H9 (cell line): Measurements from ENCODE around the gene HECTD1. TPM values are rescaled to one million over a fixed set of nuclear protein-coding genes. Genes with fewer than 3 reads are reported as not detected.

ENCODE experiments used
- DNase-seq: peaks from one replicate; pipeline ENCODE4 v3.0.0-alpha.2; 2017
- H2AFZ ChIP-seq: one replicate; pipeline ENCODE4 v1.6.1; 2013; ENCODE audit warnings: mild to moderate bottlenecking, low read length, control low read depth, moderate library complexity
- H2AK5ac ChIP-seq: 2 replicates; pipeline ENCODE4 v1.6.1; 2013; ENCODE audit warnings: low read length, control low read depth, mixed read lengths; ENCODE audit not compliant: insufficient read length
- H2BK120ac ChIP-seq: one replicate; pipeline ENCODE4 v1.6.1; 2013; ENCODE audit warnings: low read depth, mild to moderate bottlenecking, low read length, control low read depth, inconsistent platforms; ENCODE audit not compliant: poor library complexity, severe bottlenecking
- H2BK12ac ChIP-seq: 2 replicates; pipeline ENCODE4 v1.6.1; 2013; ENCODE audit warnings: low read length, control low read depth, mixed read lengths, low read depth; ENCODE audit not compliant: insufficient read length
- H2BK15ac ChIP-seq: 2 replicates; pipeline ENCODE4 v1.6.1; 2013; ENCODE audit warnings: low read depth, low read length, control low read depth
- H2BK20ac ChIP-seq: one replicate; pipeline ENCODE4 v1.6.1; 2013; ENCODE audit warnings: low read depth, mild to moderate bottlenecking, low read length, control low read depth, inconsistent platforms; ENCODE audit not compliant: poor library complexity, severe bottlenecking
- H2BK5ac ChIP-seq: 2 replicates; pipeline ENCODE4 v1.6.1; 2013; ENCODE audit warnings: low read length, control low read depth, mixed read lengths; ENCODE audit not compliant: insufficient read length
- H3K14ac ChIP-seq: 2 replicates; pipeline ENCODE4 v1.6.1; 2013; ENCODE audit warnings: low read length, control low read depth; ENCODE audit not compliant: insufficient read depth
- H3K18ac ChIP-seq: 2 replicates; pipeline ENCODE4 v1.6.1; 2013; ENCODE audit warnings: low read depth, mild to moderate bottlenecking, mixed read lengths, low read length, control low read depth; ENCODE audit not compliant: insufficient read length
- H3K23ac ChIP-seq: 2 replicates; pipeline ENCODE4 v1.6.1; 2013; ENCODE audit warnings: low read length, control low read depth, mixed read lengths, low read depth; ENCODE audit not compliant: insufficient read length
- H3K23me2 ChIP-seq: 2 replicates; pipeline ENCODE4 v1.6.1; 2013; ENCODE audit warnings: low read depth, mild to moderate bottlenecking, mixed read lengths, low read length, control low read depth; ENCODE audit not compliant: insufficient read length, poor library complexity, severe bottlenecking
- H3K27ac ChIP-seq: 2 replicates; pipeline ENCODE4 v1.5.1; 2013; ENCODE audit warnings: low read length, control low read depth, mixed read lengths, low read depth; ENCODE audit not compliant: insufficient read length
- H3K27me3 ChIP-seq: 2 replicates; pipeline ENCODE4 v1.6.1; 2013; ENCODE audit warnings: low read length, control low read depth, inconsistent platforms; ENCODE audit not compliant: insufficient read depth
- H3K4ac ChIP-seq: 2 replicates; pipeline ENCODE4 v1.6.1; 2013; ENCODE audit warnings: low read depth, mild to moderate bottlenecking, control low read depth, inconsistent platforms, low read length, moderate library complexity
- H3K4me1 ChIP-seq: 2 replicates; pipeline ENCODE4 v1.6.1; 2013; ENCODE audit warnings: low read length, control low read depth, inconsistent platforms; ENCODE audit not compliant: insufficient read depth
- H3K4me2 ChIP-seq: 2 replicates; pipeline ENCODE4 v1.6.1; 2013; ENCODE audit warnings: low read length, control low read depth, mixed read lengths; ENCODE audit not compliant: insufficient read length, insufficient read depth
- H3K56ac ChIP-seq: 2 replicates; pipeline ENCODE4 v1.6.1; 2013; ENCODE audit warnings: low read depth, mild to moderate bottlenecking, mixed read lengths, low read length, control low read depth; ENCODE audit not compliant: insufficient read length
- H3K79me1 ChIP-seq: 2 replicates; pipeline ENCODE4 v1.6.1; 2013; ENCODE audit warnings: low read depth, mild to moderate bottlenecking, moderate library complexity, low read length, control low read depth, inconsistent platforms; ENCODE audit not compliant: insufficient read depth, poor library complexity, severe bottlenecking
- H3K79me2 ChIP-seq: 2 replicates; pipeline ENCODE4 v1.6.1; 2013; ENCODE audit warnings: low read length, control low read depth, inconsistent platforms; ENCODE audit not compliant: insufficient read depth
- H3K9ac ChIP-seq: 2 replicates; pipeline ENCODE4 v1.6.1; 2013; ENCODE audit warnings: low read length, control low read depth, mixed read lengths; ENCODE audit not compliant: insufficient read length; ENCODE audit errors: extremely low read depth
- H3K9me3 ChIP-seq: one replicate; pipeline ENCODE4 v1.6.1; 2013; ENCODE audit warnings: low read depth, low read length, inconsistent platforms; ENCODE audit not compliant: control insufficient read depth
- H3T11ph ChIP-seq: one replicate; pipeline ENCODE4 v1.6.1; 2013; ENCODE audit warnings: mild to moderate bottlenecking, low read length, control low read depth, inconsistent platforms
- H4K20me1 ChIP-seq: one replicate; pipeline ENCODE4 v1.6.1; 2013; ENCODE audit not compliant: control insufficient read depth, insufficient read length, insufficient read depth
- H4K5ac ChIP-seq: 2 replicates; pipeline ENCODE4 v1.6.1; 2013; ENCODE audit warnings: low read depth, mild to moderate bottlenecking, mixed read lengths, low read length, control low read depth; ENCODE audit not compliant: insufficient read length
- H4K8ac ChIP-seq: replicated peaks from 2 replicates; pipeline ENCODE4 v1.6.1; 2013; ENCODE audit warnings: low read length, control low read depth, mixed read lengths, low read depth; ENCODE audit not compliant: insufficient read length
- H4K91ac ChIP-seq: 2 replicates; pipeline ENCODE4 v1.6.1; 2013; ENCODE audit warnings: low read depth, mild to moderate bottlenecking, moderate library complexity, mixed read lengths, low read length, control low read depth; ENCODE audit not compliant: insufficient read length
- H3K27ac Mint-ChIP-seq, 3 experiments: 2 replicates in 2 of 3; 3 replicates in 1 of 3; pipeline ENCODE4 v1.8.0; 2020 to 2021; ENCODE audit warnings: mixed read lengths in 3 of 3, mild to moderate bottlenecking in 1 of 3, moderate library complexity in 1 of 3
- H3K27me3 Mint-ChIP-seq: 2 replicates; pipeline ENCODE4 v1.8.0; 2021; ENCODE audit warnings: low read depth, mild to moderate bottlenecking, moderate library complexity, mixed read lengths
- H3K36me3 Mint-ChIP-seq, 3 experiments: 2 replicates in 2 of 3; 3 replicates in 1 of 3; pipeline ENCODE4 v1.8.0; 2020 to 2021; ENCODE audit warnings: low read depth in 3 of 3, mixed read lengths in 3 of 3; ENCODE audit not compliant: insufficient read depth in 1 of 3
- H3K4me1 Mint-ChIP-seq, 2 experiments: 2 replicates each; pipeline ENCODE4 v1.8.0; 2020; ENCODE audit warnings: mixed read lengths in 2 of 2
- H3K4me3 Mint-ChIP-seq, 2 experiments: 2 replicates in 1 of 2; 3 replicates in 1 of 2; pipeline ENCODE4 v1.8.0; 2020 to 2021; ENCODE audit warnings: mild to moderate bottlenecking in 2 of 2, mixed read lengths in 2 of 2, moderate library complexity in 1 of 2
- H3K9me3 Mint-ChIP-seq, 2 experiments: 2 replicates in 1 of 2; 3 replicates in 1 of 2; pipeline ENCODE4 v1.8.0; 2020; ENCODE audit warnings: mild to moderate bottlenecking in 2 of 2, mixed read lengths in 2 of 2, moderate library complexity in 1 of 2
- WGBS: extraction: QIAGEN DNeasy Blood & Tissue Kit; methylation state at CpG from one replicate; pipeline ENCODE4 v1.1.7; 2013; ENCODE audit warnings: missing lambda C conversion rate, low lambda C conversion rate, mixed read lengths; ENCODE audit not compliant: insufficient read length; ENCODE audit errors: extremely low coverage; 5-methylcytosine and 5-hydroxymethylcytosine counted together
- total RNA-seq: library from RNA; stranded (reverse); gene quantifications from 2 replicates; pipeline ENCODE4 v1.2.1, GENCODE V29; 2021
- TF ChIP-seq, protein P1 (sequence below): fragments of 200-600 bp; sonication (generic); conservative IDR thresholded peaks from 3 replicates; pipeline ENCODE4 v1.8.0; 2021; ENCODE audit warnings: antibody characterized with exemption, mild to moderate bottlenecking

Gene HECTD1
- total RNA-seq, 1 experiment from 2014 or later = 135 TPM

DNA sequence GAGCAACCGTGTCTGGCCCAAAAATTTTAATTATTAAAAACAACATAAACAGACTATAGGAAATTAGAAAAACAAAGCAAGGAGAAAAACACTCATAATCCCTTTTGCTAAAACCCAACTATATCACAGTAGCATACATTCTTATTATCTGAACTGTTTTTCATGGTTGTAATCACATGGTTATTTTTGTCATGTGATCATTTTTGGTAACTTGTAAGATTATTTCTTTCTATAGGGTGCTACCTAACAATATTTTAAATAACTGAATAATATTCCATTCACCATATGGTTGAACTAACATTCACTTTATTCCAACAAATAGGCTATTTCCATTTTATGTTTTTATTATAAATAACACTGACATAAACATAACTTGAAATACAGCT, 23.0 kb upstream of the HECTD1 start:
- Histone ChIP-seq H3K79me2 (no peaks in the 10 kb centered on the region), H3K27ac (no peak overlapping the region), H2BK20ac (no peak overlapping the region), H4K91ac (no peak overlapping the region), H2AFZ (no peak overlapping the region), H3K9ac (no peak overlapping the region), H3K27me3 (no peaks in the 10 kb centered on the region), H3K56ac (no peak overlapping the region), H4K8ac (no peak overlapping the region), H3K4ac (no peak overlapping the region), H3K23me2 (no peaks in the 10 kb centered on the region), H3K79me1 (no peaks in the 10 kb centered on the region), H3K4me1 (peaks cover 3% of the 10 kb centered on the region; the same call in 1 of the 2 replicates), H3K23ac (no peak overlapping the region), H2BK12ac (no peak overlapping the region), H2BK5ac (no peak overlapping the region), H3K18ac (no peak overlapping the region), H2BK15ac (no peak overlapping the region), H2AK5ac (no peak overlapping the region), H3K14ac (no peak overlapping the region), H3K4me2 (no peak overlapping the region), H3T11ph (no peak overlapping the region), H3K9me3 (no peaks in the 10 kb centered on the region), H2BK120ac (no peak overlapping the region), H4K5ac (no peak overlapping the region), H4K20me1 (no peaks in the 10 kb centered on the region)
- H3K27me3 Mint-ChIP-seq = no peaks in the 10 kb centered on the region
- H3K4me1 Mint-ChIP-seq = peaks cover 6 to 7% of the 10 kb centered on the region in 2 experiments
- H3K27ac Mint-ChIP-seq = no peak overlapping the region
- H3K4me3 Mint-ChIP-seq = no peak overlapping the region
- no peak for DNase-seq
- H3K9me3 Mint-ChIP-seq = no peaks in the 10 kb centered on the region
- WGBS = no CpG with 5 or more reads among the region's 1 CpG
- TF ChIP-seq, protein P1, sequence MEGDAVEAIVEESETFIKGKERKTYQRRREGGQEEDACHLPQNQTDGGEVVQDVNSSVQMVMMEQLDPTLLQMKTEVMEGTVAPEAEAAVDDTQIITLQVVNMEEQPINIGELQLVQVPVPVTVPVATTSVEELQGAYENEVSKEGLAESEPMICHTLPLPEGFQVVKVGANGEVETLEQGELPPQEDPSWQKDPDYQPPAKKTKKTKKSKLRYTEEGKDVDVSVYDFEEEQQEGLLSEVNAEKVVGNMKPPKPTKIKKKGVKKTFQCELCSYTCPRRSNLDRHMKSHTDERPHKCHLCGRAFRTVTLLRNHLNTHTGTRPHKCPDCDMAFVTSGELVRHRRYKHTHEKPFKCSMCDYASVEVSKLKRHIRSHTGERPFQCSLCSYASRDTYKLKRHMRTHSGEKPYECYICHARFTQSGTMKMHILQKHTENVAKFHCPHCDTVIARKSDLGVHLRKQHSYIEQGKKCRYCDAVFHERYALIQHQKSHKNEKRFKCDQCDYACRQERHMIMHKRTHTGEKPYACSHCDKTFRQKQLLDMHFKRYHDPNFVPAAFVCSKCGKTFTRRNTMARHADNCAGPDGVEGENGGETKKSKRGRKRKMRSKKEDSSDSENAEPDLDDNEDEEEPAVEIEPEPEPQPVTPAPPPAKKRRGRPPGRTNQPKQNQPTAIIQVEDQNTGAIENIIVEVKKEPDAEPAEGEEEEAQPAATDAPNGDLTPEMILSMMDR = no peak
- no peaks in the 10 kb centered on the region for H3K36me3 Mint-ChIP-seq
